WTC11 (cell line): ENCODE measurements around the gene ZNF358. TPM values are rescaled to one million over a fixed set of nuclear protein-coding genes. Genes with fewer than 3 reads are reported as not detected.

Experiments used
- ATAC-seq: fragments of 200-7000 bp; cut with Tn5 transposase; 2 replicates; pipeline ENCODE4 v1.10.0; 2021; ENCODE audit warnings: mild to moderate bottlenecking, moderate library complexity
- CTCF ChIA-PET: fragments of 300-600 bp; sonication (Branson Sonifier 250); formaldehyde crosslinking; loops from one replicate; lab custom pipeline; 2021; ENCODE audit warnings: antibody characterized with exemption; lab: Charles Lee
- POLR2A ChIA-PET: fragments of 350-600 bp; sonication (Branson Sonifier 250); formaldehyde crosslinking; loops from one replicate; lab custom pipeline; 2021; ENCODE audit warnings: antibody characterized with exemption; lab: Charles Lee
- DNase-seq: peaks from one replicate; pipeline ENCODE4 v3.0.0; 2021; ENCODE audit warnings: low spot score
- H3K27ac Mint-ChIP-seq: 2 replicates; pipeline ENCODE4 v1.8.0; 2021; ENCODE audit warnings: mixed read lengths
- H3K27me3 Mint-ChIP-seq: 2 replicates; pipeline ENCODE4 v1.8.0; 2021; ENCODE audit warnings: low read depth, mild to moderate bottlenecking, moderate library complexity, mixed read lengths
- H3K36me3 Mint-ChIP-seq: 2 replicates; pipeline ENCODE4 v1.8.0; 2021; ENCODE audit warnings: mixed read lengths
- H3K4me1 Mint-ChIP-seq: 2 replicates; pipeline ENCODE4 v1.8.0; 2022; ENCODE audit warnings: mixed read lengths
- H3K4me3 Mint-ChIP-seq: 2 replicates; pipeline ENCODE4 v1.8.0; 2021; ENCODE audit warnings: mild to moderate bottlenecking, moderate library complexity, mixed read lengths
- H3K9me3 Mint-ChIP-seq: 2 replicates; pipeline ENCODE4 v1.8.0; 2021; ENCODE audit warnings: mixed read lengths
- AR ChIP-seq: fragments of 250-450 bp; sonication (Bioruptor Pico); IDR thresholded peaks from 2 replicates; pipeline ENCODE4 v1.9.0; 2021; ENCODE audit warnings: mild to moderate bottlenecking
- ATF1 ChIP-seq: sonication (generic); formaldehyde crosslinking; IDR thresholded peaks from 2 replicates; pipeline ENCODE4 v1.8.1; 2023; ENCODE audit warnings: mild to moderate bottlenecking, moderate library complexity, missing genetic modification reagents
- CDX4 ChIP-seq: fragments of 250-450 bp; sonication (Bioruptor Pico); IDR thresholded peaks from 2 replicates; pipeline ENCODE4 v1.9.0; 2021; ENCODE audit warnings: moderate library complexity, mild to moderate bottlenecking, inconsistent platforms, borderline replicate concordance
- CTCF ChIP-seq: fragments of 200-600 bp; IDR thresholded peaks from 2 replicates; pipeline ENCODE4 v1.8.0; 2022; ENCODE audit warnings: antibody characterized with exemption
- E2F1 ChIP-seq: sonication (generic); formaldehyde crosslinking; IDR thresholded peaks from 2 replicates; pipeline ENCODE4 v1.8.0; 2022; ENCODE audit warnings: mild to moderate bottlenecking, missing genetic modification reagents
- EMX1 ChIP-seq: fragments of 250-450 bp; sonication (Bioruptor Pico); IDR thresholded peaks from 2 replicates; pipeline ENCODE4 v1.8.0; 2021; ENCODE audit warnings: mild to moderate bottlenecking
- GRHL2 ChIP-seq: fragments of 250-450 bp; sonication (Bioruptor Pico); IDR thresholded peaks from 2 replicates; pipeline ENCODE4 v1.8.0; 2022; ENCODE audit warnings: mild to moderate bottlenecking, moderate library complexity; ENCODE audit not compliant: insufficient replicate concordance, severe bottlenecking
- IRF2 ChIP-seq: sonication (generic); formaldehyde crosslinking; IDR thresholded peaks from 2 replicates; pipeline ENCODE4 v1.8.0; 2022; ENCODE audit warnings: low read depth, missing genetic modification reagents, borderline replicate concordance
- MAX ChIP-seq: sonication (generic); formaldehyde crosslinking; IDR thresholded peaks from 2 replicates; pipeline ENCODE4 v1.8.0; 2022; ENCODE audit warnings: mild to moderate bottlenecking, missing genetic modification reagents
- RELA ChIP-seq: sonication (generic); formaldehyde crosslinking; IDR thresholded peaks from 2 replicates; pipeline ENCODE4 v1.8.1; 2022; ENCODE audit warnings: missing genetic modification reagents, mild to moderate bottlenecking, borderline replicate concordance
- STAT6 ChIP-seq: sonication (generic); formaldehyde crosslinking; conservative IDR thresholded peaks from 2 replicates; pipeline ENCODE4 v1.8.1; 2023; ENCODE audit warnings: mild to moderate bottlenecking, low read depth, missing genetic modification reagents, moderate library complexity
- total RNA-seq: library from RNA; stranded (reverse); gene quantifications from 3 replicates; pipeline ENCODE4 v1.2.3, GENCODE V29; 2021

The ZNF358 gene
- total RNA-seq, 1 experiment from 2014 or later: 37.5 TPM

GRCh38 chr19:7528522-7529245 lies 12.8 kb downstream of the ZNF358 start (continued):
- TF ChIP-seq MAX (CRISPR knock-in tag) (no peak), STAT6 (CRISPR knock-in tag) (no peak), EMX1 (no peak)
- TF ChIP-seq, all 79 proteins: peak for 0

GRCh38 chr19:7529246-7529600 lies 13.3 kb downstream of the ZNF358 start:
- TF ChIP-seq RELA (CRISPR knock-in tag) (no peak), ATF1 (no peak), GRHL2 (CRISPR knock-in tag) (no peak), IRF2 (no peak), E2F1 (no peak), CTCF (no peak), AR (CRISPR knock-in tag) (no peak), STAT6 (CRISPR knock-in tag) (no peak), CDX4 (no peak)
- CTCF ChIA-PET: no interaction called here

More at GRCh38 chr19:7529246-7529600, 13.3 kb downstream of the ZNF358 start:
- Mint-ChIP-seq H3K4me3 (no peak overlapping the region), H3K4me1 (no peaks in the 10 kb centered on the region), H3K36me3 (peaks cover 5% of the 10 kb centered on the region; the same call in 1 of the 2 replicates), H3K27me3 (no peaks in the 10 kb centered on the region), H3K9me3 (no peaks in the 10 kb centered on the region), H3K27ac (no peak overlapping the region)
- no peak for DNase-seq
- no peak for ATAC-seq
- POLR2A ChIA-PET: no interaction called here
